HG03439 (cell line): ENCODE measurements around the gene LY86.
A peak's percentile ranks its signal among the peaks of the same experiment; 100 is the strongest.
"Not testable (repeated sequence)": the region's sequence is repeated elsewhere in the genome, so short reads cannot be mapped to it uniquely, and the experiment has no call there.

ENCODE experiments used
- ATAC-seq: cut with Tn5 transposase; IDR thresholded peaks from one replicate; pipeline ENCODE4 v1.9.1; 2021; ENCODE audit warnings: mild to moderate bottlenecking, moderate library complexity; ENCODE audit not compliant: unreplicated experiment

The LY86 gene

DNA sequence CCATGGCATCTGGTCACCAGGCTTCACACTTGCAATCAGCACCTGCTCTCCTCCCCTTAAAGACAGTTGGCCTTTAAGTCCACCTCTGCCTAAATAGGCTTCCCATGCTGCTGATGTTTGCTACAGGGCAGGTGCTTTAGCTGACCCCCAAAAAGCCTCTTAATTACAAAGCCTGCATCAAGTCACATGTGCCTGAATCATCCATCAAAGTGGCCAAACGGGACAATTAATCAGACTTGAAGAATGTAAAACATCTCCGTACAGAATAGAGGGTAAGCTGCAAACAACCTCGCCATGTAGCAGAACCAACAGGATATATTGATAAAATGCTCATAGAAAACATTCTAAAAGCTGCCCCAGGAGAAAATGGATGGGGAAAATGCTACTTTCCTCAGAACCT, 7.4 kb downstream of the LY86 start:
- no peak for ATAC-seq

DNA sequence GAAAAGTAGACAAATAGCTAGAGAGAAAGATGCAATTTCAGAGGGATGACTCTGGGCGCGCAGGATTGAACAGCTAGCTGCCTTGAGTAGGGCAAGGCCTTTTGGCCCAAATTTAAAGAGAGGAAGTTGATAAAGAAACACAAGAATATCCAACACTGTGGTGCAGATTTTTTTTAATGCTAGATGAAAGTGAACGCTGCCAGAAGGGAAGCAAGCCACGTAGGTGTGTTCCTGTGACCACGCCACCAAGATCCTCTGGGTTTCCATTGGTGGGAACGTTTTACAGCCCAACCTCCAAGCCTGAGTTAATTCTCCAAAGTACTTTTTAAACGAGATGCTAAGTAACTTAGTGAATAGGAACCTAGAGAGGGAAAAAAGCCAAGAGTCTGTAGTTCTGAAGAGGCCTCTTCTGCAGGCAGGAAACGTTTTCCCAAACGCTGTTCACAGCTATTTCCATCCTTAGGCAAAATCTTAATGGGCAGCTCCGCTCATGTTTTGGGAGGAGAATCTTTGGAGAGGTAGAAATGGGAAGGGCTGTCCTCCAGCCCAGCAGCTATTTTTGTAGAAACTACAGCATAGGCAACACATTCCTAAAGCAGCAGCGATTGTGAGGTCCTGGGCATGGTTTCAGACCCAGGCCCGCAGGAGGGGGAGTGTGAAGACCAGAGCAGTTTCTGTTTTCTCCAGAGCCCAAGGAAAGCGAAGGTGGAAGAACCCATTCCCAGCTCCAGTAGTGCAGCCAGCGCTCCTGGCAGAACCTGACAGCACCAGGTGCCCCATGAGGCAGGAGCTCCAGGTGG, 8.2 kb downstream of the LY86 start:
- ATAC-seq: no peak

DNA sequence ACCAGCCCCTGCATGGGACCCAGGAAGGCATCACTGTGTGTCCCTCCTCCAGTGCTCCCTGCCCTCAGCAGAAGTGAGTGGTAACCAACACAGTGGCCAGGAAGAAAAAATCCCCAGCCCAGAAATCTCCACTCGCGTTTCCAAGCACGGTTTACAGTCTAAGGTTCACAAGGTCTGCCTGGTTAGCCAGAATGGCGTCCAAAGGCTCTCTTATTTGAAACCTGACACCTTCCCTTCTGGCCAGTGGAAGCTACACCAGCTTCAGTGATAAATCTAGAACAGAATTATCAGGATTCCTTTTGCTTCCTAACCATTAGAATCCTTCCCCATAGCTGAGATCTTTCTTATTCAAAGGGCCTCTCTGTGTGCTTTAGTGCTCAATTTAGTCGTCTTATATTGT, 9.2 kb downstream of the LY86 start:
- ATAC-seq: no peak

DNA sequence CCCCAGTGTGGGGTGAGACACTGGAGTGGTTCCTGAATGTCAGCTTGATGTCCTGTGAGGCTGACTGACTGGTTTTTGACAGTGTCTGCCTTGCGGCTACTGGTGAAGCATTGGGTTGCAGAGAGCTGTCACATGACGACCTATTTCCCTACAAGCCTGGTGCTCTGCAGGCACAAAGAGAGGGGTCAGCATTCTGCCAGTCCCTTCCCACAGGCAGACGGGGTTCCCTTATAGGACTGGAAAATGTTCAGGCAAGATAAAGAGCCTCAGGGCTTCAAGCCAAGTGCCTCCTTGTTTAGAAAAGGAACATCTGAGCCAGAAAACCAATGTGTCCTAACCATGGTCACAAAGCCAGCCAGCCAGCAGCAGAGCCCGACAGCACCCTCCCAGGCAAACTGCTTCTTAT, 11.0 kb downstream of the LY86 start:
- no peak for ATAC-seq

DNA sequence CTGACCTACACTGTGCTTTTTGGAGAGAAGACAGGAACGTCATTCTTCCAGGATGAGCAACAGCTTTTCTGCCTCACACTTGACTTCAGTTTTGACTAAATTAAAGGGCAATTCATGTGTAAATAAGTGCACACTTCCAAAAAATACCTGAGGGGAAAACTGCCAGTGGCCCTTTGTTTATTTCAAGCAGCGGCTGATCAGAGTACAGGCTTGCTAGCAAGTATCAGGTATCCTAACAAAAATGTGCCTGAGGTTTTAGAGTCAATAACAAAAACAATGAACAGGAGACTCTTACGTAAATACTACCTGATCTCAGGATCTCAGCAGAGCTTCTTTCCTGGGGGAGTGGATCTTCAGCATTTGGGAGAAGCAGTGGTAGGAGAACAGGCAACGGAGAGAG, 12.4 kb downstream of the LY86 start:
- no peak for ATAC-seq

DNA sequence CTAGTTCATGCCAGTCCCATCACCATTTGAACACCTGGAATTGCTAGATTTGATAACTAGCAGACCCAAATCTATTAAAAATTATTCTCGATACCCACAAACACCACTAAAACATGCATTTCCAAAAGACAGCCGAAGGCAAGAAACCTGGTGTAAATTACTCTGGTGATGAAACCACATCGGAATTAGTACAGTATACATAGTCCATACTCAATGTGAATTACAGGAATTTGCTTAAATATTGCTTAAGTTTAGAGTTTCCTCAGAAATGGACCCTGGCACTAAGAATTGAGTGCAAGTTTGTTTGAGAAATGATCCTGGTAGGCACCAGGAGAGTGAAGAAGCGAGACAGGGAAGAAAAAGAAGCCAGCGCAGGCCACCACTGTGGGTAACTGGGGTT, 13.7 kb downstream of the LY86 start:
- ATAC-seq: no peak

DNA sequence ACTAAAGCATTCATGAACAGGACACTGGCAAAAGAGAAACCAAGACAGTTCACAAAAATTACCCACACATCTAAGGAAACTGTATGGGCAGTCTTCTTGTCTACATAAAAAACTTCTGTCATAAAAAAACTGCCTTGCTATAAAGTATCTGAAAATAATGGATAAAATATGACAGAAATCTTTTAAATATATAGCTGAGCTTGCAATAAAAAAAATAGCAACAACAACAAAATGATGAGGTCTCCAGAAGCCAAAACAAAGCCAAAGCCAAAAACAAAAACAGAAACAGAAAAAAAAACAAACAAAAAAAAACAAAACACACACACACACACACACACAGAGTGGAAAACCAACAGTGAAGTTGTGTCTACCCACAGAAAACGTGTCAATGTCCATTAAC, 14.8 kb downstream of the LY86 start:
- no peak for ATAC-seq

DNA sequence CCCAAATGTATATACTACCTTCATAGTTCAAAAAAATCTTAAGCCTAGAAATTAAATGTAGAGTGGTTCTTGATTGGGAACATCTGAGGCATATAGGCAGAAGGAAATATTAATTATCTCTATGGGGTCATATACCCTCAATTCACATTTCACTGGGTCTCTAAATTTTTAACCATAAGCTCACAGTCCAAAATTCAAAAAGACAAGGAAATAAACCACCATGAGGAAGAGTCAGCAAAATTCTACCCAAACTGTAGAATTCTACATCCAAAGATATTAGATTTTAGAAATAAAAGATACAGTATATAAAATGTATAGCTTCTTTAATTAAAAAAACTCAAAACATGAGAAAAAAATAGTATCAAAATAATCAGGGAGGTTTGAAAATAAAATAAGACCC, 15.5 kb downstream of the LY86 start:
- ATAC-seq: no peak

DNA sequence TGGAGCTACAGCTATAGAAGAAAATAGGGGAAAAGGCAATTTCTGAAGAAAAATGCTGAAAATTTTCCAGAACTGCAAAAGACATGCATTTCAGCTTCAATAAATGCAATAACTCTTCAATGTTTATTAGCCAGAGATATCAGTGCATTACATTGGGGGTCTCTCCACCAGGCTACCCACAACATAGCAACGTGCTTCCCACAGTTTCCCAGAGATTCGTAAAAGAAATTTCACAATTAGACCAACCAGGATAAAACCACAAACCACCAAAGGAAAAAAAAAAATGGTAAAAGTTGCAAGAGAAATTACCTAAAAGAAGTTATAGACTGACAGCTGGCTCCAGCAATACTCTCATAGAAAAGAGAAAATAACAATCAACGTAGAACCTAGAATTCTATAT, 16.0 kb downstream of the LY86 start:
- ATAC-seq: no peak

DNA sequence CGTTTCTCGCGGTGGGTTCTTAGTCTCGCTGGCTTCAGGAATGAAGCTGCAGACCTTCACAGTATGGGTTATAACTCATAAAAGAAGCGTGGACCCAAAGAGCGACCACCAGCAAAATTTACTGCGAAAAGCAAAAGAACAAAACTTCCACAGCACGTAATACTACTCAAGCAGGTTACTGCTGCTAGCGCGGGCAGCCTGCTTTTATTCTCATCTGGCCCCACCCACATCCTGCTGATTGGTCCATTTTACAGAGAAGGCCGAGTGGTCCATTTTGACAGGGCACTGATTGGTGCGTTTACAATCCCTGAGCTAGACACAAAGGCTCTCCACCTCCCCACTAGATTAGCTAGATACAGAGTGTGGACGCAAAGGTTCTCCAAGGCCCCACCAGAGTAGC, 17.4 kb downstream of the LY86 start:
- ATAC-seq: no peak

DNA sequence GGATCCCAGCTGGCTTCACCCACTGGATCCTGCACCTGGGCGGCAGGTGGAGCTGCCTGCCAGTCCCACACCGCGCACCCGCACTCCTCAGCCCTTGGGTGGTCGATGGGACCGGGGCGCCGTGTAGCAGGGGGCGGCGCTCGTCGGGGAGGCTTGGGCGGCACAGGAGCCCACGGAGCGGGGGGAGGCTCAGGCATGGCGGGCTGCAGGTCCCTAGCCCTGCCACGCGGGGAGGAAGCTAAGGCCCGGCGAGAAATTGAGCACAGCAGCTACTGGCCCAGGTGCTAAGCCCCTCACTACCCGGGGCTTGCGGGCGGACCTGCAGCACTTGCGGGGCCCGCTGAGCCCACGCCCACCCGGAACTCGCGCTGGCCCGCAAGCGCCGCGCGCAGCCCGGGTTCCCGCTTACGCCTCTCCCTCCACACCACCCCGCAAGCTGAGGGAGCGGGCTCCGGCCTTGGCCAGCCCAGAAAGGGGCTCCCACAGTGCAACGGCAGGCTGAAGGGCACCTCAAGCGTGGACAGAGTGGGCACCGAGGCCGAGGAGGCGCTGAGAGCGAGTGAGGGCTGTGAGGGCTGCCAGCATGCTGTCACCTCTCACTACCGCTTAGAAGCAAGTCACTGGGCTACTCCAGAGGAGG, 18.0 kb downstream of the LY86 start:
- ATAC-seq: not testable (repeated sequence)

DNA sequence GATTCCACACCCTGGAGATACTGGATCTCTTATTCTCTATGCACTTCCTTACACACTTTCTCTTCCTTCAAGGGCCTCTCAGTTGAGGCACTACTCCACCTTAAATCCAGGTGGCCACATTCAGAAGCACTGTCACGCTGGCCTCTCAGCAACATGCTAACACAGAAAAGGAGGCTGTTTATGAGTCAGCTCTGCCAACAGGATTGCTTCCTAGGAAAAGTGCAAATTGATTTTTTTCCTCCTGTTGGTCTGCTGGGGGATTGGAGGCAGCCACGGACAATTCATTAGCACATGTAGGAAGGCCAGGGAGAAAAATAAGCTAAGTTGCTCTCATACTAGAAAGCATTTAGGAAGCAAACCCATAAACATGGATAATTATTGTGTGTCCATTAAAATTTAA, 20.9 kb downstream of the LY86 start:
- ATAC-seq: no peak

DNA sequence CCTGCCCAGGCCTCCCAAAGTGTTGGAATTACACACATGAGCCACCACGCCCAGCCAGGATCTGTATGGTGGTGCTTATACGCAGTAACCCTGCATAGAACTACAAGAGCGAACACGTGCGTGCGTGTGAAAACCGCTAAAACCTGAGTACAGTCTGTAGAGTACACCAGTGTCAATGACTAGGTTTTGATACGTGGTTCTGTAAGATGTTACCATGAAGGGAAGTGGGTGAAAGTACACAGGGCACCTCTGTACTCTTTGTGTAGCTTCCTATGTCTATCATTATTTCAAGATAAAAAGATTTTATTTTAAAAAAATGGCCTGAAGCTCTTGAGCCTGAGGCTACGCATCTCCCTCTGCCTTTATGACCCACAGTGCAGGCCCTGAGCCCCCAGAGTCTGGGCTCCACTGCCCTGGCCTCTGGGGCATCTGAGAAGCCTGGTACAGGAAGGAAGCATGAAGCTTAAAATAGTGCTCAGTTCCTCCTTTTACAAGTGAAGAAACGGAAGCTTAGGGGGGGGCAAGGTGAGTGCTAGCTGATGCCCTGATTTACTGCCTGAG, 21.6 kb downstream of the LY86 start:
- ATAC-seq: peak; percentile 76

DNA sequence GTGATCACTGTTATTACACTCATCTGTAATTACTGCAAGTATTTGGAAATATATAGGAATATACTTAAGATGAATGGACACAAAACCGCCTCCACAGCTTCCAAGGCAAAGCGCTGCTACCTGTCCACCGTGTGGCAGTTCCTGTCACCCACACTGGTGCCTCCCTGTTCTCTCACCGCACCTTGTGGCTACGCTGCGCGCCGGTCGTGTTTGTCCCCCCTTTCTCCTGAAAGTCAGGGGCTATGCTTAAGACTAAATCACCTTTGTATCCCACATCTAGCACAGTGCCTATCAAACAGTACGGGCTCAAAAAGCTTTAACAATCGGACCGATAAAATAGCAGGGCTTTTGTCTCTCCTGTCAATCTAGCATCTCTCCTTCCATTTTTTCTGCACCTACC, 23.0 kb downstream of the LY86 start:
- no peak for ATAC-seq

DNA sequence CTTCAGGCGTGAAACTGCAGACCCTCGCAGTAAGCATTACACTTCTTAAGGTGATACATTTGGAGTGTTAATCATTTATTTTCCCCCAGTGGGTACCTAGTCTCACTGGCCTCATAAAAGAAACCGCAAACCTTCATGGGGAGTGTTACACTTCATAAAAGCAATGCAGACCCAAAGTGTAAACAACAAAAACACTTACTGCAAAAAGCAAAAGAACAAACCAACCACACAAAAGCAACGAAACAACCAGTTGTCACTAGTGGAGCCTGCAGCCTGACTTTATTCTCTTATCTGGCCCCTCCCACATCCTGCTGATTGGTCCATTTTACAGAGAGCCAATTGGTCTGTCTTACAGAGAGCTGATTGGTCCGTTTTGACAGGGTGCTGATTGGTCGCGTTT, 23.8 kb downstream of the LY86 start:
- ATAC-seq: no peak

DNA sequence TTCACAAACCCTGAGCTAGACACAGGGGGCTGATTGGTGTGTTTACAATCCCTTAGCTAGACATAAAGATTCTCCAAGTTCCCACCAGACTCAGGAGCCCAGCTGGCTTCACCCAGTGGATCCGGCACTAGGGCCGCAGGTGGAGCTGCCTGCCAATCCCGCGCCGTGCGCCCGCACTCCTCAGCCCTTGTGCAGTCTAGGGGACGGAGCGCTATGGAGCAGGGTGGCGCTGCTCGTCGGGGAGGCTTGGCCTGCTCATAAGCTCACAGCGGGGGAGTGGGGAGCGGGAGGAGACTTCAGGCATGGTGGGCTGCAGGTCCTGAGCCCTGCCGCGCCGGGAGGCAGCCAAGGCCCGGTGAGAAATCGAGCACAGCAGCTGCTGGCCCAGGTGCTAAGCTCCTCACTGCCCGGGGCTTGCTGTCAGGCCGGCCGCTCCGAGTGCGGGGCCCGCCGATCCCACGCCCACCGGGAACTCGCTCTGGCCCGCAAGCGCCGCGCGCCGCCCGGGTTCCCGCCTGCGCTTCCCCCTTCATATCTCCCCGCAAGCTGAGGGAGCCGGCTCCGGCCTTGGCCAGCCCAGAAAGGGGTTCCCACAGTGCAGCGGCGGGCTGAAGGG, 24.7 kb downstream of the LY86 start:
- ATAC-seq: not testable (repeated sequence)

DNA sequence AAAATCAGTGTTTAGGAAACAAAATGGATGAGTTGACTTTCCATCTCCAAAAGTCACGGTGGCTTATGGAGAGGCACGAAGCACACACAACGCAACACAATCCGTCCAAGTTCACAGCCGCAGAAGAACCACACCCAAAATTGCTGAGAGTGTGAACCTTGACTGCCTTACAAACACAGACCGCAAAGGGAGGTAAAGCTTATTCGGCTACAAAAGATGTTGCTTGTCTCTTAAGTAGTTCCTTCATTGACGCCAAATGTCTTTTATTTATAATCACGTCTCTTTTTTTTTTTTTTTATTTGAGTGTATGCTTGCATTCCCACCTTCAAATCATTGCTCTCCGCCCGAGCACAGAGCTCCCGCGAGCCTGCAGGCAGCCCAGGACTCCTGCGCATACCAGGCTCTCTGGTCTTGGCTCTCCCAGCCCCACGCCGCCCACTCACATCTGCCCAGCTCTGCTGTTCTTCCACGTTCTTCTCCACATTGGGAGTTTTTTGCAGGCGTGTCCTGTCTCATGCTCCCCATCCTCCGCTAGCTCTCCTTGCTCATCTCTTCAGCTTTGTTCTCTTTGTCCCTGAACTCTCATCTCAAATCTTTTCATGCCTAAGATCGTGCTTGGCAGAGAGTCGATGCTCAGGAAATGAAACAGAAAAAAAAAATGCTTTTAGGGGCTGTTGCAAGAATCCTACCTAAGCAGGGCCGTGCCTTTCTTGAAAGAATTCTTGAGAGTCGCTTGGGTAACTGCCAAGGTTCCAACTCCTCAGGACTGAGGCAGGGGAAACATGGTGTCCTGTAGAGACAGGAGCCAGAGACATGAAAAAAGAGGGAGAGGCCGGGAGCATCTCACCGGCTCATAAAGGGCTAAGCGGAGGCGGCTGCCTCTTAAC, 25.8 kb downstream of the LY86 start:
- no peak for ATAC-seq

DNA sequence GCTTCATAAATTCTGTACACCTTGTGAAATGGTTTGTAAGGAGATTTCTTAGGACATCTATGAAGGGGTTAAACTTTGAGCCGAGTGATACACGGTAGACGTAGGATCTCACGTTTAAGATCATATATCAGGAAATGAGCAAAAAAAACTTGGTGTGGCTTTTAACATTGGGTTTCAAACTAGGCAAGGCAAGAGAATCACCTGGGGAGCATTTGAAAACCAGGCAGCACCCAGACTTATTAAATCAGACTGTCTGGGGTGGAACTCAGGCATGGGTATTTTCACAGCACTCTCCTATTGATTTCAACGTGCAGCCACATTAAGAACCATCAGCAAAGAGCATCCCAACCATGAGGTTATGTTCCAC, 26.4 kb downstream of the LY86 start:
- no peak for ATAC-seq

DNA sequence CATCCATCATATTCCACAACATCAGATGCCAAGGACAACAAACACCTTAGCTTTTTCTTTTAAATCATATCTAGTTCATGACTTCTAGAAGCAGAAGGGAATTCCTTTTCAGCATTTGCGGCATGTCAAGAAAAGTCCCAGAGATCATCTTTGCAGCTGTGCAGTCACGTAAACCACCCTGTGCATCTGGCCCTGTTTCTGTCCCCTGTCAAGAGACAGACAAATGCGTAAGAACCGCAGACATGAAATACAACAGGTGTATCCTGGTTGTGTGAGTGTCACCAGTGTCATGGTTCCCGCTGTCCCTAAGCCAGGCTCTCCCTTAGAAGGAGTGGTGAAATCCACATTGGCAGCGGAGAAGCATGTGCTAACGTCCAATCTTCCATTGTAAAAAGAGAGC, 28.1 kb downstream of the LY86 start:
- no peak for ATAC-seq

DNA sequence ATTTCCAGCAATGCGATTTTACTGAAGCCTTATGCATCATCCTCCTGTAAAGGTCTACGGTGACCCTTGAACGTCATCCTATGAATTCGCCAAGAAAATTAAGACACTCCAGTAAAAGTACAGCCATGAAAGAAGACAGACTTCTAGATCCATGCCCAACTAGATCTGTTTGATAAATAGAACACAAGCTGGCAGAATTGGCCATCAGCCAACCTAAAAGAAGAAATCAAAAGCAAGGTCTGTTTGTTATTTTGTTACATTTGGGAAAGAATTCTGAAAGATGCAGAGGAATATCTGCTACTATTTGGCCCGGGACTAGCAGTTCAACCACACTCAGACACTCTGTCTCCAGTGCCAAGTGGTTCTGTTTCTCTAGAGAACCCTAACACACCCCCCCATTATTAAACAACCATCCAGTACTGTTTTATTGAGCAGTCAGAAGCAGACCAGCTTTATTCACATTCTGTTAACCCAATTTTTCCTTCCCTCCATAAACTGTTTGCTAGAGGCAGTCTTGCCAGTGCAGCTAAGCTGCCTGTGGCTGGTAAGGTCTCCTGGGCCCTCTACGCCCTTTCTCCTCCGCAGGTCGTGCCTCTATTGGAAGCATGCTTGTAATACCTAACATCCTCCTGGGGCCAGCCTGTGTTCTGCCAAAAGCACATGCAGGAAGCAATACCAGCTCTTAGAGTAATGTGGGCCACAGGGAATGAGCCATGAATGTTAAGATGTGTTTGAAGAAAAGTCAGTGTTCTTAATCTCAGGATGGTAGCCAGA, 30.7 kb downstream of the LY86 start:
- no peak for ATAC-seq
